Measurements from ENCODE around the gene CYP3A7. TPM values are rescaled to one million over a fixed set of nuclear protein-coding genes. Genes with fewer than 3 reads are reported as not detected.
"Not testable (repeated sequence)": the region's sequence is repeated elsewhere in the genome, so short reads cannot be mapped to it uniquely, and the experiment has no call there.

The CYP3A7 gene
- total RNA-seq, 1 donor from 2014 or later: not detected

DNA sequence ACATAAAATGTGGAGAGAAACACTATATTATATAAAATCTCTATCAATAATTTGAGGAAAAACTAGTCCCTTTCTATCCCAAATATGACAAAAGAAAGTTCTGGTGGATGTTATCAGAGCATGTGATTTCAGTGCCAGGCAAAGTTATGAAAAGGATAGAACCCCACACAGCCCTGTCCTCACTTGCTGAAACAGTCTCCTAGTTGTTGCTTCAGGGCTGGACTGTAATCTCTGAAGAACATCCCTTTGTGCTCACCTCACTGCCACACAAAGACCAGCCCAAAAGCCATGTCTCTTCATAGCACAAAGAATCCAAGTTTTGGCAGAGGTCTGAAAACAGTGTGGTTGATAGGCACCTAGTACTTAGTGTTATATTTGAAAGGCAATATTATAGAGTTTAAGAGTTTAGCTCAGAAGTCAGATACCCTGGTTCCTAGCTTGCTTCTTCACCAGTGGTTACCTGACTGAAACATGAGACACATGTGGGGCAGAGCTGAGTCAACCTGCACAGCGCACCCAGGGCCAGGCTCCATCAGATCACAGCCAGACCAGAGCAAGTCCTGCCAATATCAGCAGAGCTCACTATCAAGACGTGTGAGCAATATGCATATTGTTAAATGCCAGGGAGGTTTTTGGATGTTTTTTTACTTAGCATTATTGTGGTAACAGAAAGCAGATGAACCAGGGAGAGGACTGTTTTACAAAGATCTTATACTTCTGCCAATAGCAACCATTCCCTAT, 25.0 kb downstream of the CYP3A7 start:
- intact Hi-C loops (cut with micrococcal nuclease): no loop called here

DNA sequence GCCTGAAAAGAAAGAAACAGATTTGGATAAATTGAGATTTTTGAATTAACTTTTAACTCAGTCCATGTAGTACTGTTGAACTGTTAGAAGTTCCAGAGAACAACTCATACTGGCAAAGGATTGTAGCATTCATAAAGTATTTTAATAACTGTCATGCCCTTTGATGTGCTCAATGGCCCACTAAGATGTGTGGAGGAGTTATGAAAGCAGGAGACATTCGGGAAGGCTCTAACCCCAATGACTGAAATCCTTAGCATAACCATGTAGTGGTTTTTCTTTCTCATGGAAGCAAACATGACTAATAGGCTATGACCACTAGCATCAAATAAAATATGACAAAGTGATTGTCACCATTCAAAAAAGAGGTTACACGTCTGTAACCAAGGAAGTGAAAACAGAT, 25.7 kb downstream of the CYP3A7 start:
- intact Hi-C loops (cut with micrococcal nuclease): no loop called here

GRCh38 chr7:99707096-99707495, 27.9 kb downstream of the CYP3A7 start:
- intact Hi-C loops (cut with micrococcal nuclease): no loop called here

- intact Hi-C loops (cut with micrococcal nuclease): no loop called here
Measured at GRCh38 chr7:99699946-99700345, 35.0 kb downstream of the CYP3A7 start.

- intact Hi-C loops (cut with micrococcal nuclease): not testable (repeated sequence)
Measured at GRCh38 chr7:99698867-99699730, 35.9 kb downstream of the CYP3A7 start.

DNA sequence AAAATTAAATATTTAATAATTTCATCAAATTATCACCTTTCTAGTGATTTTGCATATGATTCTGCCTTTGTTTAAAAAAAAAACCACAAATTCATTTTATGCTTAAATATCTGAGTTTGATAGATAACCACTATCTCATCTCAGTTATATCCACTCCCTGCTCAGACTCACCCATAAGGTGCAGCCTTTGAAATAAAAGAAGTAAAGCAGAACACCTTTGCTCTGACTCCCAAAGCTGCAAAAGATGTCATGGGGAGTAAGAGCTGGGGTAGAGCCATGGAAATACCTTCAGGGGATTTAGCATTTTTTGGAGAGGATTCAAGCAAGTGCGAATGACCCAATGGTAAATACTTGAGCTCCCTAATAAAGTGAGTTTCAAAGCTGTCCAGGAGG, 40.1 kb downstream of the CYP3A7 start:
- intact Hi-C loops (cut with micrococcal nuclease): no loop called here

DNA sequence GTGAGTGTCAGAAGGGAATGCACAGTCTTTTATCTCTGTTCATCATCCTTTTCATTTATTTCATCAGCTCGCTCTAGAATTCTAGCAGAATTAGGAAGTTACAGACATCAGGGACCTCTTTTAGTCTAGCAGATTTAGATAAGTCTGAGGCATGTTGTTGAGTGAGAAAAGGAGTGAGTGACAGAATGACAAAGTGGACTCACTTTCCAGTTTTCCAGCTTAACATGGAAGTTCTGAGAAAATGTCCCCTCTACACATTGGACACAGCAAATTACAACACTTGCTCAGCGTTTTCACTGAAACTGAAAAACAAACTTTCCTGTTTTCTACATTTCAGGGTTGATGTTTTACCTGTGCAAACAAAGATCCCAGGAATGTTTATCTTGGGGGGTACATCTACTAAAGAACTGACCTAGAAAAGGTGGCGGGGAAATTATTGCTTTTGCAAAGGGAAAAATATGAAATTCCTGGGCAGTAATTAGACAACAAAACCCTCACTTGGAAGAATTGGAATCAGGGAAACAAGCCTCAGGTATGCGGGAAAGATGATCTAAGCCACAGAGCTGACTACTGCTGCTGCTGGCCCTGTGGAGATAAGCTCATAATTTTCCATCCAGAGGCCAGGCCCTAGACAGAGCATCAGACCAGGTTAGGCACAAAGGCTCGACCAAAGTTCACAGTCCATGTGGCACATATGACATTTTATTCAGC, 40.6 kb downstream of the CYP3A7 start:
- intact Hi-C loops (cut with micrococcal nuclease): no loop called here

- intact Hi-C loops (cut with micrococcal nuclease): no loop called here
Measured at GRCh38 chr7:99693427-99694200, 41.4 kb downstream of the CYP3A7 start.

GRCh38 chr7:99693100-99693426, 41.9 kb downstream of the CYP3A7 start:
- intact Hi-C loops (cut with micrococcal nuclease): no loop called here

DNA sequence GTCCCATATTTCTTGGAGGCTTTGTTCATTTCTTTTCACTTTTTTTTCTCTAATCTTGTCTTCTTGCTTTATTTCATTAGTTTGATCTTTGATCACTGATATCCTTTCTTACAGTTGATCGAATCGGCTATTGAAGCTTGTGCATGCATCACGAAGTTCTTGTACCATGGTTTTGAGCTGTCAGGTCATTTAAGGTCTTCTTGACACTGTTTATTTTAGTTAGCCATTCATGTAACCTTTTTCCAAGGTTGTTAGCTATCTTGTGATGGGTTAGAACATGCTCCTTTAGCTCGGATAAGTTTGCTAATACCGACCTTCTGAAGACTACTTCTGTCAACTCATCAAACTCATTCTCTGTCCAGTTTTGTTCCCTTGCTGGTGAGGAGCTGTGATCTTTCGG, 42.4 kb downstream of the CYP3A7 start:
- intact Hi-C loops (cut with micrococcal nuclease): not testable (repeated sequence)

DNA sequence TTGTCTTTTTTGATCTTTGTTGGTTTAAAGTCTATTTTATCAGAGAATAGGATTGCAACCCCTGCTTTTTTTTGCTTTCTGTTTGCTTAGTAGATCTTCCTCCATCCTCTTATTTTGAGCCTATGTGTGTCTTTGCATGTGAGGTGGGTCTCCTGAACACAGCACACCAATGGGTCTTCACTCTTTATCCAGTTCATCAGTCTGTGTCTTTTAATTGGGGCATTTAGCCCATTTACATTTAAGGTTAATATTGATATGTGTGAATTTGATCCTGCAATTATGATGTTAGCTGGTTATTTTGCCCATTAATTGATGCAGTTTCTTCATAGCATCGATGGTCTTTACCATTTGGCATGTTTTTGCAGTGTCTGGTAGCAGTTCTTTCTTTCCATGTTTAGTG, 43.3 kb downstream of the CYP3A7 start:
- intact Hi-C loops (cut with micrococcal nuclease): not testable (repeated sequence)

GRCh38 chr7:99690918-99691317, 44.1 kb downstream of the CYP3A7 start:
- intact Hi-C loops (cut with micrococcal nuclease): not testable (repeated sequence)

DNA sequence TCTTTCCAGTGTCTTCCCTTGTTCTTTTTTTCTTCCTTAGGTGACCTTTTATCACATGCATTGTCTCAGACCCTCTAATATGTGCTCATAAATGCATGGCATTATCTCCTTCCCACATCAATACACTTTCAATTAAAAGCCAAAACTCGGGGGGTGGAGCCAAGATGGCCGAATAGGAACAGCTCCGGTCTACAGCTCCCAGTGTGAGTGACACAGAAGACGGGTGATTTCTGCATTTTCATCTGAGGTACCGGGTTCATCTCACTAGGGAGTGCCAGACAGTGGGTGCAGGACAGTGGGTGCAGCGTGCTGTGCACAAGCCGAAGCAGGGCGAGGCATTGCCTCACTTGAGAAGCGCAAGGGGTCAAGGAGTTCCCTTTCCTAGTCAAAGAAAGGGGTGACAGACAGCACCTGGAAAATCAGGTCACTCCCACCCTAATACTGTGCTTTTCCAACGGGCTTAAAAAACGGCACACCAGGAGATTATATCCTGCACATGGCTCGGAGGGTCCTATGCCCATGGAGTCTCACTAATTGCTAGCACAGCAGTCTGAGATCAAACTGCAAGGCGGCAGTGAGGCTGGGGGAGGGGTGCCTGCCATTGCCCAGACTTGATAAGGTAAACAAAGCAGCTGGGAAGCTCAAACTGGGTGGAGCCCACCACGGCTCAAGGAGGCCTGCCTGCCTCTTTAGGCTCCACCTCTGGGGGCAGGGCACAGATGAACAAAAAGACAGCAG, 49.0 kb downstream of the CYP3A7 start:
- intact Hi-C loops (cut with micrococcal nuclease): not testable (repeated sequence)

DNA sequence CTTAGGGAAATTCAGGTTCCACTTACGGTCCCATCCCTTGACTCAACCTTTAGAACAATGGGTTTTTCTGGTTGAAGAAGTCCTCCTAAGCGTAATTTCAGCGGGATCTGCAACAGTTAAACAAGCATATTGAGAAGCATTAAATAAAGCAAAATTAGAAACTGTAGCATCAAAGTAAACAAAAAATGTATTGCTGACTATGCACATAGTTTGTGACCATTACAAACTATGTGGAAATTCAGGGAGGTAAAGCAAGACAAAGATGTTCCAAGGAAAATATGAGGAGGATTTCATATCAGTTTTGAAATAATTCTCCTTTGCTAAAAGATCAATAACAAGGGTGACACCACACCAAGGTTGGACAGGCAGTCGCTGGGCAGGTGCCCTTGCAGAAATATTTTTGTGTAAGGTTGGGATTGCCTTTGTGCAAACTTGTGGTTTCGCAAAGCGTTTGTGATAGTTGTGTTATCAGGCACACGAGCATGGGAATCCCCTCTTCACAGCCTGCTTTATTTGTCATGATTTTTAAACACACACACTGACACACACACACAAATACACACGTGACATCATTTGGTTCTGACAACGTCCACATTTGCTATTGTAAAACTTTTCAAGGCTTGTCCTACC, 49.8 kb downstream of the CYP3A7 start:
- intact Hi-C loops (cut with micrococcal nuclease): no loop called here

GRCh38 chr7:99679400-99680191, 55.4 kb downstream of the CYP3A7 start, which contains the start of gene CYP3A5:
Gene CYP3A5 (minus strand): TSS chr7:99679996. CDS start chr7:99679896, 100 bp downstream.
- intact Hi-C loops (cut with micrococcal nuclease): no loop called here

GRCh38 chr7:99679032-99679399, 56.0 kb downstream of the CYP3A7 start:
- intact Hi-C loops (cut with micrococcal nuclease): no loop called here

DNA sequence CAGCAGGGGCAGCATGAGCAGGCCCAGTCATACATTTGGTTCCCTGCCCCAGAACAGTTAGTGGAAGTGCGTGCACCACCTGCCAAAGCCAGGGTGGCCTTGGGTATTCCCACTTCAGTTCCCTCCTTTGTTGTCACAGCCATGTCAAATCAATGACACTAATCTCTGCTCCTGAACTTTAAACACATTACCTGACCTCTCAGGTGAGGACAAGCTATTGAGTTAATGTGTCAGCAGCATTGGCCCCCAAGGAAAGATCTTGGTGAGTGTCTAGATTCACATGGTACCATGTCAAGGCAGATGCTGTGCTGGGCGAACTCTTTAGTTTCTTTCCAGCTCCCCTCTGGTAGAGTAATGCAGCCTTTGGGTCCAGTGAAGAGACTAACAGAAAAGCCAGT, 57.3 kb downstream of the CYP3A7 start:
- intact Hi-C loops (cut with micrococcal nuclease): no loop called here

- intact Hi-C loops (cut with micrococcal nuclease): no loop called here
Measured at GRCh38 chr7:99677013-99677647, 57.9 kb downstream of the CYP3A7 start.
